GM21447 (cell line): Measurements from ENCODE around the gene AHSA1.

Experiments
- ATAC-seq: cut with Tn5 transposase; IDR thresholded peaks from one replicate; pipeline ENCODE4 v1.9.1; 2021; ENCODE audit not compliant: unreplicated experiment

Gene AHSA1

GRCh38 chr14:77470224-77470870 lies 12.5 kb downstream of the AHSA1 start:
- ATAC-seq = no peak

GRCh38 chr14:77473921-77474320 lies 16.0 kb downstream of the AHSA1 start:
- no peak for ATAC-seq

- no peak for ATAC-seq
Observed at GRCh38 chr14:77474479-77475177, 16.7 kb downstream of the AHSA1 start.

- ATAC-seq = no peak
Observed at GRCh38 chr14:77475432-77476115, 17.7 kb downstream of the AHSA1 start.

- no peak for ATAC-seq
Observed at GRCh38 chr14:77478029-77478428, 20.1 kb downstream of the AHSA1 start.

GRCh38 chr14:77478796-77479195 lies 20.9 kb downstream of the AHSA1 start:
- peak; percentile 92 for ATAC-seq

- no peak for ATAC-seq
Observed at GRCh38 chr14:77482422-77482821, 24.5 kb downstream of the AHSA1 start.

- no peak for ATAC-seq
Observed at GRCh38 chr14:77485256-77485655, 27.4 kb downstream of the AHSA1 start.

- ATAC-seq = no peak
Observed at GRCh38 chr14:77485901-77486678, 28.2 kb downstream of the AHSA1 start.

- ATAC-seq = no peak
Observed at GRCh38 chr14:77488558-77488957, 30.7 kb downstream of the AHSA1 start.

GRCh38 chr14:77489041-77489440 lies 31.1 kb downstream of the AHSA1 start:
- ATAC-seq = no peak

GRCh38 chr14:77490347-77490986 lies 32.6 kb downstream of the AHSA1 start:
- no peak for ATAC-seq

GRCh38 chr14:77491056-77491455 lies 33.2 kb downstream of the AHSA1 start:
- ATAC-seq = no peak

GRCh38 chr14:77495334-77495733 lies 37.4 kb downstream of the AHSA1 start:
- no peak for ATAC-seq

GRCh38 chr14:77498120-77498979 lies 40.5 kb downstream of the AHSA1 start, which contains the start of gene ISM2:
Gene ISM2 (minus strand): TSS chr14:77498816. CDS start chr14:77498793, 23 bp downstream.
- ATAC-seq = no peak

GRCh38 chr14:77498984-77499527 lies 41.2 kb downstream of the AHSA1 start:
- ATAC-seq = no peak

- ATAC-seq = no peak
Observed at GRCh38 chr14:77502109-77502782, 44.4 kb downstream of the AHSA1 start.

GRCh38 chr14:77503138-77503537 lies 45.2 kb downstream of the AHSA1 start:
- no peak for ATAC-seq

GRCh38 chr14:77505031-77505430 lies 47.1 kb downstream of the AHSA1 start:
- ATAC-seq = no peak
